Loucy (cell line): Measurements from ENCODE around the gene PTPRN2.
"Not testable (repeated sequence)": the region's sequence is repeated elsewhere in the genome, so short reads cannot be mapped to it uniquely, and the experiment has no call there.

Source experiments
- H2AFZ ChIP-seq: fragments of 200-600 bp; sonication (generic); 2 replicates; pipeline ENCODE4 v1.6.0; 2016; ENCODE audit warnings: antibody characterized with exemption, mild to moderate bottlenecking, low read length, moderate library complexity
- H3F3A ChIP-seq: fragments of 200-600 bp; 2 replicates; pipeline ENCODE4 v1.6.0; 2016; ENCODE audit warnings: antibody characterized with exemption, low read depth, mild to moderate bottlenecking
- H3K27me3 ChIP-seq: fragments of 200-600 bp; sonication (generic); 2 replicates; pipeline ENCODE4 v1.6.1; 2014; ENCODE audit warnings: low read length, mild to moderate bottlenecking; ENCODE audit not compliant: insufficient read depth, poor library complexity, severe bottlenecking
- H3K36me3 ChIP-seq: fragments of 200-600 bp; sonication (generic); 2 replicates; pipeline ENCODE4 v1.6.1; 2016; ENCODE audit warnings: low read length; ENCODE audit not compliant: insufficient read depth
- H3K4me1 ChIP-seq: fragments of 200-600 bp; sonication (generic); 2 replicates; pipeline ENCODE4 v1.5.1; 2014; ENCODE audit warnings: low read length, mild to moderate bottlenecking; ENCODE audit not compliant: insufficient read depth, poor library complexity, severe bottlenecking
- H3K4me2 ChIP-seq: fragments of 200-600 bp; sonication (generic); 2 replicates; pipeline ENCODE4 v1.6.0; 2014; ENCODE audit warnings: antibody characterized with exemption, low read length, low read depth, mild to moderate bottlenecking; ENCODE audit not compliant: poor library complexity, severe bottlenecking
- H3K4me3 ChIP-seq: fragments of 200-600 bp; sonication (generic); 2 replicates; pipeline ENCODE4 v1.5.1; 2014; ENCODE audit warnings: low read length, mild to moderate bottlenecking, mixed read lengths; ENCODE audit not compliant: poor library complexity, severe bottlenecking
- H3K79me2 ChIP-seq: fragments of 200-600 bp; sonication (generic); 2 replicates; pipeline ENCODE4 v1.6.1; 2014; ENCODE audit warnings: low read length; ENCODE audit not compliant: insufficient read depth
- H3K9ac ChIP-seq: fragments of 200-600 bp; sonication (generic); 2 replicates; pipeline ENCODE4 v1.6.0; 2014; ENCODE audit warnings: mild to moderate bottlenecking, low read depth, low read length, moderate library complexity; ENCODE audit not compliant: poor library complexity, severe bottlenecking
- H3K9me2 ChIP-seq: fragments of 200-600 bp; sonication (generic); replicated peaks from 2 replicates; pipeline ENCODE4 v1.6.1; 2016; ENCODE audit warnings: low read depth, low read length, mixed read lengths
- H3K9me3 ChIP-seq: fragments of 200-600 bp; sonication (generic); 2 replicates; pipeline ENCODE4 v1.6.1; 2014; ENCODE audit warnings: mild to moderate bottlenecking, antibody characterized with exemption, low read length, low read depth; ENCODE audit not compliant: insufficient read depth
- H4K20me1 ChIP-seq: fragments of 200-600 bp; sonication (generic); 2 replicates; pipeline ENCODE4 v1.6.0; 2014; ENCODE audit warnings: antibody characterized with exemption, low read length, mild to moderate bottlenecking; ENCODE audit not compliant: insufficient read depth, poor library complexity, severe bottlenecking
- CTCF ChIP-seq: fragments of 200-600 bp; sonication (generic); conservative IDR thresholded peaks from 2 replicates; pipeline ENCODE4 v1.5.1; 2014; ENCODE audit warnings: mild to moderate bottlenecking, antibody characterized with exemption, low read length
- EZH2phosphoT487 ChIP-seq: fragments of 200-600 bp; IDR thresholded peaks from 2 replicates; pipeline ENCODE4 v1.6.1; 2018; ENCODE audit warnings: antibody characterized with exemption, mild to moderate bottlenecking, moderate library complexity, borderline replicate concordance

Gene PTPRN2

GRCh38 chr7:158523165-158523856 lies 64.3 kb downstream of the PTPRN2 start:
- not testable (repeated sequence) for H3K4me2 ChIP-seq, H3F3A ChIP-seq, H3K4me1 ChIP-seq, H2AFZ ChIP-seq, H4K20me1 ChIP-seq, H3K36me3 ChIP-seq, H3K4me3 ChIP-seq, H3K9me2 ChIP-seq, H3K27me3 ChIP-seq, H3K79me2 ChIP-seq, H3K9ac ChIP-seq
- H3K9me3 ChIP-seq = peaks cover 14% of the 10 kb centered on the region; the same call in 1 of the 2 replicates

GRCh38 chr7:158521795-158522194 lies 65.8 kb downstream of the PTPRN2 start:
- H3K9me3 ChIP-seq = peaks cover 27% of the 10 kb centered on the region; the same call in 1 of the 2 replicates
- H3K36me3 ChIP-seq, H3K9me2 ChIP-seq, H4K20me1 ChIP-seq, H3K9ac ChIP-seq, H3F3A ChIP-seq, H3K27me3 ChIP-seq, H3K4me3 ChIP-seq, H2AFZ ChIP-seq, H3K79me2 ChIP-seq, H3K4me2 ChIP-seq, H3K4me1 ChIP-seq: not testable (repeated sequence)

- Histone ChIP-seq H3F3A (no peaks in the 10 kb centered on the region), H3K9me3 (peaks cover 29% of the 10 kb centered on the region; the same call in 1 of the 2 replicates), H2AFZ (no peak overlapping the region), H3K79me2 (no peaks in the 10 kb centered on the region), H3K27me3 (no peaks in the 10 kb centered on the region), H4K20me1 (no peaks in the 10 kb centered on the region), H3K36me3 (no peaks in the 10 kb centered on the region), H3K4me1 (no peaks in the 10 kb centered on the region), H3K9me2 (no peaks in the 10 kb centered on the region), H3K4me2 (no peak overlapping the region), H3K4me3 (no peak overlapping the region), H3K9ac (no peak overlapping the region)
- TF ChIP-seq EZH2phosphoT487 (no peak), CTCF (no peak)
Measured at GRCh38 chr7:158520825-158521224, 66.8 kb downstream of the PTPRN2 start.

- Histone ChIP-seq H3K9ac (no peak overlapping the region), H3K27me3 (no peaks in the 10 kb centered on the region), H3K4me3 (no peak overlapping the region), H3F3A (no peaks in the 10 kb centered on the region), H3K4me2 (no peak overlapping the region), H3K4me1 (no peaks in the 10 kb centered on the region), H4K20me1 (no peaks in the 10 kb centered on the region), H2AFZ (no peak overlapping the region), H3K9me3 (peaks cover 29% of the 10 kb centered on the region; the same call in 1 of the 2 replicates), H3K36me3 (no peaks in the 10 kb centered on the region), H3K79me2 (no peaks in the 10 kb centered on the region), H3K9me2 (no peaks in the 10 kb centered on the region)
- no peak for TF ChIP-seq CTCF
- no peak for TF ChIP-seq EZH2phosphoT487
Measured at GRCh38 chr7:158519633-158520174, 67.9 kb downstream of the PTPRN2 start.
